Erythroblast (primary cell): ENCODE results near the gene ZNF358.

Experiments
- DNase-seq, 2 experiments: peaks; one replicate each; lab custom pipeline; 2025; lab: John Stamatoyannopoulos, UW
- GATA1 ChIP-seq: IDR thresholded peaks from 2 replicates; pipeline ENCODE4 v1.6.1; 2011; ENCODE audit warnings: low read depth, mild to moderate bottlenecking, control low read depth, low read length, moderate library complexity
- POLR2A ChIP-seq: IDR thresholded peaks from 2 replicates; pipeline ENCODE4 v1.6.1; 2011; ENCODE audit warnings: mild to moderate bottlenecking, low read length

ZNF358 gene

GRCh38 chr19:7558667-7559066 is 42.8 kb downstream of the ZNF358 start:
- no peak for TF ChIP-seq GATA1
- no peak for TF ChIP-seq POLR2A
- DNase-seq, result no peak

GRCh38 chr19:7559102-7559501 is 43.2 kb downstream of the ZNF358 start:
- no peak for TF ChIP-seq POLR2A
- no peak for TF ChIP-seq GATA1
- no peak for DNase-seq

- TF ChIP-seq GATA1 (no peak), POLR2A (no peak)
- DNase-seq, result no peak
These were observed 44.4 kb downstream of the ZNF358 start for GRCh38 chr19:7560255-7560654.

- TF ChIP-seq GATA1 (no peak), POLR2A (no peak)
- no peak for DNase-seq
These were observed 45.4 kb downstream of the ZNF358 start for GRCh38 chr19:7561325-7561724.

GRCh38 chr19:7562646-7563393 is 46.9 kb downstream of the ZNF358 start:
- DNase-seq, result no peak
- no peak for TF ChIP-seq POLR2A

- no peak for DNase-seq
- TF ChIP-seq GATA1 (no peak), POLR2A (no peak)
These were observed 49.0 kb downstream of the ZNF358 start for GRCh38 chr19:7564866-7565265.

GRCh38 chr19:7565332-7565731 is 49.4 kb downstream of the ZNF358 start:
- DNase-seq, result no peak
- TF ChIP-seq GATA1 (no peak), POLR2A (no peak)
